Ovary (tissue), 3 donors: ENCODE data around the gene RNF175.

ENCODE experiments used
- POLR2A ChIP-seq: fragments of 450-650 bp; IDR thresholded peaks from one replicate; pipeline ENCODE4 v1.6.1; 2017; ENCODE audit warnings: antibody characterized with exemption, mild to moderate bottlenecking, moderate library complexity
- TF ChIP-seq, protein P1 (sequence below), 3 donors: fragments of 450-650 bp in 2 of 3; fragments of 200-600 bp in 1 of 3; IDR thresholded peaks; one replicate each; pipeline versions ENCODE4 v1.5.1 to v1.8.0; 2016 to 2022; ENCODE audit warnings: antibody characterized with exemption in 3 of 3, mild to moderate bottlenecking in 1 of 3
- donor health status: DM: no; HTN: no; CAD: no.

DNA sequence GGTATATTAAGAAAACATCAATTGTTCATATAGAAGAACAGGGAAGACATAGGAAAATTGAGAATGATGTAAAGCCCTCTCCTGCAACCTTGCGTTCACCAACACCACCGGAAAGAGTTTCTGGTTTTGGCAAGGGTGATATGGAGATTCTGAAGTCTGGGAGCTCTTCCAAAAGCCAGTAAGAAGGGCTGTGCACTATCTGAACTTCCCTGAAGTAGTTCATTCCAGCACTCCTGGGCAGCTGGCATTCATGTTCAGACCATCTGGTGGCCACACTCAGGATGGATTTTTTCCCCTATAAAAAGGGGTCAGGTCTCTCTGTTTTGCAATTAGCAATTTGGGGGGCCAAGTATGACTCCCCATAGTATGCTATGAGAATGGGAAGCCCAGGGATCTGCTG is 91.2 kb downstream of the RNF175 start:
- TF ChIP-seq, protein P1, sequence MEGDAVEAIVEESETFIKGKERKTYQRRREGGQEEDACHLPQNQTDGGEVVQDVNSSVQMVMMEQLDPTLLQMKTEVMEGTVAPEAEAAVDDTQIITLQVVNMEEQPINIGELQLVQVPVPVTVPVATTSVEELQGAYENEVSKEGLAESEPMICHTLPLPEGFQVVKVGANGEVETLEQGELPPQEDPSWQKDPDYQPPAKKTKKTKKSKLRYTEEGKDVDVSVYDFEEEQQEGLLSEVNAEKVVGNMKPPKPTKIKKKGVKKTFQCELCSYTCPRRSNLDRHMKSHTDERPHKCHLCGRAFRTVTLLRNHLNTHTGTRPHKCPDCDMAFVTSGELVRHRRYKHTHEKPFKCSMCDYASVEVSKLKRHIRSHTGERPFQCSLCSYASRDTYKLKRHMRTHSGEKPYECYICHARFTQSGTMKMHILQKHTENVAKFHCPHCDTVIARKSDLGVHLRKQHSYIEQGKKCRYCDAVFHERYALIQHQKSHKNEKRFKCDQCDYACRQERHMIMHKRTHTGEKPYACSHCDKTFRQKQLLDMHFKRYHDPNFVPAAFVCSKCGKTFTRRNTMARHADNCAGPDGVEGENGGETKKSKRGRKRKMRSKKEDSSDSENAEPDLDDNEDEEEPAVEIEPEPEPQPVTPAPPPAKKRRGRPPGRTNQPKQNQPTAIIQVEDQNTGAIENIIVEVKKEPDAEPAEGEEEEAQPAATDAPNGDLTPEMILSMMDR (IDR thresholded peaks at IDR 0.05) = no peak
- TF ChIP-seq POLR2A = no peak
